ENCODE data around the gene CELSR3. TPM values are rescaled to one million over a fixed set of nuclear protein-coding genes. Genes with fewer than 3 reads are reported as not detected.

CELSR3 gene
- total and polyA plus RNA-seq, 4 donors = 0.16 to 0.37 (median 0.26) TPM

GRCh38 chr3:48693826-48694225, 31.1 kb upstream of the CELSR3 start:
- 93% methylated on average over 8 of the region's 8 CpGs for WGBS
- TF ChIP-seq ZBTB33 (IDR thresholded peaks at IDR 0.05) = no peak
- no peaks in the 10 kb centered on the region for H3K27me3 ChIP-seq (ENCODE audit: control insufficient read depth in 4 of 4, insufficient read depth in 4 of 4, low read length in 3 of 4)
- H3K9me3 ChIP-seq (ENCODE audit: control insufficient read depth in 4 of 4, low read length in 3 of 4) = no peaks in the 10 kb centered on the region
- H3K4me1 ChIP-seq (ENCODE audit: control insufficient read depth in 4 of 4, insufficient read depth in 4 of 4, low read length in 3 of 4) = peaks cover 0 to 5% (median 4%) of the 10 kb centered on the region in 4 donors
- no peak for DNase-seq (ENCODE audit: low spot score)
- no peak overlapping the region for H3K4me3 ChIP-seq (ENCODE audit: low read depth in 1 of 3, low read length in 3 of 3)
- H3K36me3 ChIP-seq (ENCODE audit: control insufficient read depth in 4 of 4, insufficient read depth in 3 of 4, low read depth in 1 of 4, low read length in 3 of 4) = peaks cover 23 to 57% (median 52%) of the 10 kb centered on the region in 4 donors
- no peak overlapping the region for H3K9ac ChIP-seq (ENCODE audit: low read depth in 1 of 2, low read length in 2 of 2)
- no peak overlapping the region for H3K27ac ChIP-seq (ENCODE audit: low read depth in 1 of 2, low read length in 2 of 2)

- DNase-seq (ENCODE audit: low spot score) = no peak
- peaks cover 22 to 67% (median 60%) of the 10 kb centered on the region in 4 donors for H3K36me3 ChIP-seq (ENCODE audit: control insufficient read depth in 4 of 4, insufficient read depth in 3 of 4, low read depth in 1 of 4, low read length in 3 of 4)
- peaks cover 0 to 5% (median 4%) of the 10 kb centered on the region in 4 donors for H3K4me1 ChIP-seq (ENCODE audit: control insufficient read depth in 4 of 4, insufficient read depth in 4 of 4, low read length in 3 of 4)
- no peaks in the 10 kb centered on the region for H3K27me3 ChIP-seq (ENCODE audit: control insufficient read depth in 4 of 4, insufficient read depth in 4 of 4, low read length in 3 of 4)
- H3K9me3 ChIP-seq (ENCODE audit: control insufficient read depth in 4 of 4, low read length in 3 of 4) = no peaks in the 10 kb centered on the region
- TF ChIP-seq SP1 (IDR thresholded peaks at IDR 0.05) = no peak
- TF ChIP-seq EGR1 (IDR thresholded peaks at IDR 0.05; ENCODE audit: low read depth in 2 of 2) = no peak
- no peak for TF ChIP-seq ATF3 (IDR thresholded peaks at IDR 0.05)
- no peak for TF ChIP-seq JUND (IDR thresholded peaks at IDR 0.05)
- TF ChIP-seq RXRA (IDR thresholded peaks at IDR 0.05) = no peak
- TF ChIP-seq HNF4A (conservative IDR thresholded peaks at IDR 0.05) = no peak
- TF ChIP-seq CTCF (IDR thresholded peaks at IDR 0.05; ENCODE audit: low read depth, low read length, missing input control) = no peak
- no peak for TF ChIP-seq GABPA (IDR thresholded peaks at IDR 0.05 in 1 of 2, conservative IDR thresholded peaks at IDR 0.05 in 1 of 2)
- no peak for TF ChIP-seq RAD21 (IDR thresholded peaks at IDR 0.05)
- no peak for TF ChIP-seq YY1 (IDR thresholded peaks at IDR 0.05)
- TF ChIP-seq NR2F2 (IDR thresholded peaks at IDR 0.05) = no peak
- TF ChIP-seq ZBTB33 (IDR thresholded peaks at IDR 0.05) = no peak
- no peak overlapping the region for H3K9ac ChIP-seq (ENCODE audit: low read depth in 1 of 2, low read length in 2 of 2)
- H3K27ac ChIP-seq (ENCODE audit: low read depth in 1 of 2, low read length in 2 of 2) = no peak overlapping the region
- no peak overlapping the region for H3K4me3 ChIP-seq (ENCODE audit: low read depth in 1 of 3, low read length in 3 of 3)
Observed at GRCh38 chr3:48692551-48692950, 29.9 kb upstream of the CELSR3 start.
